ENCODE data around the gene KCNH4.
A peak's percentile ranks its signal among the peaks of the same experiment; 100 is the strongest.

The KCNH4 gene

GRCh38 chr17:42109086-42109485 lies 71.9 kb downstream of the KCNH4 start:
- no peaks in the 10 kb centered on the region for H3K79me2 ChIP-seq (ENCODE audit: control insufficient read depth, low read length)
- TF ChIP-seq CTCF (IDR thresholded peaks at IDR 0.05; ENCODE audit: low read depth, low read length, poor library complexity, severe bottlenecking) = no peak
- no peak for TF ChIP-seq EZH2phosphoT487 (IDR thresholded peaks at IDR 0.05; ENCODE audit: borderline replicate concordance, low read length)
- H3K4me2 ChIP-seq (ENCODE audit: low read length) = no peak overlapping the region
- no peaks in the 10 kb centered on the region for H3K9me2 ChIP-seq (replicated peaks; ENCODE audit: control insufficient read depth, low read length)
- peaks cover 33% of the 10 kb centered on the region for H3K4me1 ChIP-seq (ENCODE audit: control insufficient read depth, low read length)
- peaks cover 11% of the 10 kb centered on the region for H3K36me3 ChIP-seq (ENCODE audit: control insufficient read depth, low read length)
- H3K4me3 ChIP-seq (ENCODE audit: low read length) = no peak overlapping the region
- no peaks in the 10 kb centered on the region for H3K27me3 ChIP-seq (ENCODE audit: control insufficient read depth, low read length)
- H4K20me1 ChIP-seq (ENCODE audit: control insufficient read depth, insufficient read depth, low read depth, low read length) = no peaks in the 10 kb centered on the region
- no peak overlapping the region for H3K27ac ChIP-seq (ENCODE audit: low read depth, low read length)
- H3F3A ChIP-seq (ENCODE audit: control insufficient read depth, insufficient read depth) = peaks cover 5% of the 10 kb centered on the region; the same call in 1 of the 2 replicates
- H3K9me3 ChIP-seq (ENCODE audit: control insufficient read depth, insufficient read depth, low read length) = no peaks in the 10 kb centered on the region

- Histone ChIP-seq H3K4me2 (ENCODE audit: low read length) (peak overlapping the region; percentile 84), H3K4me1 (ENCODE audit: control insufficient read depth, low read length) (peaks cover 25% of the 10 kb centered on the region), H3K27ac (ENCODE audit: low read depth, low read length) (no peak overlapping the region), H3K27me3 (ENCODE audit: control insufficient read depth, low read length) (no peaks in the 10 kb centered on the region), H3K36me3 (ENCODE audit: control insufficient read depth, low read length) (peaks cover 2% of the 10 kb centered on the region), H3F3A (ENCODE audit: control insufficient read depth, insufficient read depth) (peaks cover 3% of the 10 kb centered on the region; the same call in 1 of the 2 replicates), H3K9me2 (replicated peaks; ENCODE audit: control insufficient read depth, low read length) (no peaks in the 10 kb centered on the region), H3K4me3 (ENCODE audit: low read length) (peak overlapping the region; percentile 69), H4K20me1 (ENCODE audit: control insufficient read depth, insufficient read depth, low read depth, low read length) (no peaks in the 10 kb centered on the region), H3K79me2 (ENCODE audit: control insufficient read depth, low read length) (no peaks in the 10 kb centered on the region), H3K9me3 (ENCODE audit: control insufficient read depth, insufficient read depth, low read length) (no peaks in the 10 kb centered on the region)
- peak; percentile 15 for TF ChIP-seq CTCF (IDR thresholded peaks at IDR 0.05; ENCODE audit: low read depth, low read length, poor library complexity, severe bottlenecking)
- no peak for TF ChIP-seq EZH2phosphoT487 (IDR thresholded peaks at IDR 0.05; ENCODE audit: borderline replicate concordance, low read length)
These were observed 73.1 kb downstream of the KCNH4 start for GRCh38 chr17:42107597-42108576.

- no peaks in the 10 kb centered on the region for H4K20me1 ChIP-seq (ENCODE audit: control insufficient read depth, insufficient read depth, low read depth, low read length)
- H3K4me1 ChIP-seq (ENCODE audit: control insufficient read depth, low read length) = peaks cover 19% of the 10 kb centered on the region
- peak overlapping the region; percentile 69 for H3K4me3 ChIP-seq (ENCODE audit: low read length)
- TF ChIP-seq EZH2phosphoT487 (IDR thresholded peaks at IDR 0.05; ENCODE audit: borderline replicate concordance, low read length) = no peak
- TF ChIP-seq CTCF (IDR thresholded peaks at IDR 0.05; ENCODE audit: low read depth, low read length, poor library complexity, severe bottlenecking) = no peak
- no peaks in the 10 kb centered on the region for H3K36me3 ChIP-seq (ENCODE audit: control insufficient read depth, low read length)
- peak overlapping the region; percentile 84 for H3K4me2 ChIP-seq (ENCODE audit: low read length)
- no peaks in the 10 kb centered on the region for H3K9me3 ChIP-seq (ENCODE audit: control insufficient read depth, insufficient read depth, low read length)
- H3K27me3 ChIP-seq (ENCODE audit: control insufficient read depth, low read length) = no peaks in the 10 kb centered on the region
- H3K79me2 ChIP-seq (ENCODE audit: control insufficient read depth, low read length) = no peaks in the 10 kb centered on the region
- no peaks in the 10 kb centered on the region for H3F3A ChIP-seq (ENCODE audit: control insufficient read depth, insufficient read depth)
- H3K9me2 ChIP-seq (replicated peaks; ENCODE audit: control insufficient read depth, low read length) = no peaks in the 10 kb centered on the region
- no peak overlapping the region for H3K27ac ChIP-seq (ENCODE audit: low read depth, low read length)
These were observed 73.8 kb downstream of the KCNH4 start for GRCh38 chr17:42107124-42107523.

Data from DOHH2 (cell line).